GM23248 (cell line): ENCODE data around the gene SULT1C2.

ENCODE experiments used
- EZH2 ChIP-seq: fragments of 200-600 bp; sonication (generic); IDR thresholded peaks from 2 replicates; pipeline ENCODE4 v1.6.1; 2018; ENCODE audit warnings: antibody characterized with exemption, mild to moderate bottlenecking; ENCODE audit not compliant: insufficient read depth, poor library complexity, severe bottlenecking
- EZH2phosphoT487 ChIP-seq: fragments of 200-600 bp; sonication (generic); IDR thresholded peaks from 2 replicates; pipeline ENCODE4 v1.6.1; 2018; ENCODE audit warnings: antibody characterized with exemption, moderate library complexity, mild to moderate bottlenecking, low read depth; ENCODE audit not compliant: insufficient read depth

GRCh38 chr2:108278631-108279030 lies 10.1 kb upstream of the SULT1C2 start:
- TF ChIP-seq EZH2 (no peak), EZH2phosphoT487 (no peak)
